HFFc6 (cell line): ENCODE measurements around the gene MTG2. TPM values are rescaled to one million over a fixed set of nuclear protein-coding genes. Genes with fewer than 3 reads are reported as not detected.

Experiments used
- DNase-seq: peaks from one replicate; pipeline ENCODE4 v3.0.0-alpha.2; 2018
- H3K27ac Mint-ChIP-seq: 2 replicates; pipeline ENCODE4 v1.8.0; 2020; ENCODE audit warnings: mild to moderate bottlenecking, mixed read lengths
- H3K27me3 Mint-ChIP-seq: 2 replicates; pipeline ENCODE4 v1.8.0; 2021; ENCODE audit warnings: mild to moderate bottlenecking, moderate library complexity, mixed read lengths; ENCODE audit not compliant: insufficient read depth
- H3K36me3 Mint-ChIP-seq: 2 replicates; pipeline ENCODE4 v1.8.0; 2021; ENCODE audit warnings: low read depth, mixed read lengths
- H3K4me1 Mint-ChIP-seq: 2 replicates; pipeline ENCODE4 v1.8.0; 2020; ENCODE audit warnings: low read depth, mixed read lengths
- H3K4me3 Mint-ChIP-seq: 2 replicates; pipeline ENCODE4 v1.8.0; 2020; ENCODE audit warnings: mild to moderate bottlenecking, moderate library complexity, mixed read lengths
- H3K9me3 Mint-ChIP-seq: 2 replicates; pipeline ENCODE4 v1.8.0; 2020; ENCODE audit warnings: mild to moderate bottlenecking, mixed read lengths
- total RNA-seq, 6 experiments: library from RNA; stranded (reverse); fragmentation: NEBNext Ultra II Directional; extraction: Animal tissue kit (Norgen Biotek cat#: 25700); gene quantifications; 2 replicates in 1 of 6; 3 replicates in 5 of 6; pipeline ENCODE4 v1.2.3, GENCODE V29; 2021
- TF ChIP-seq, protein P1 (sequence below): fragments of 200-600 bp; sonication (generic); IDR thresholded peaks from 2 replicates; pipeline ENCODE4 v1.5.0; 2021; ENCODE audit warnings: antibody characterized with exemption, mild to moderate bottlenecking

Gene MTG2
- total RNA-seq, 6 experiments from 2014 or later, result 27.9 to 33.8 (median 30.2) TPM

DNA sequence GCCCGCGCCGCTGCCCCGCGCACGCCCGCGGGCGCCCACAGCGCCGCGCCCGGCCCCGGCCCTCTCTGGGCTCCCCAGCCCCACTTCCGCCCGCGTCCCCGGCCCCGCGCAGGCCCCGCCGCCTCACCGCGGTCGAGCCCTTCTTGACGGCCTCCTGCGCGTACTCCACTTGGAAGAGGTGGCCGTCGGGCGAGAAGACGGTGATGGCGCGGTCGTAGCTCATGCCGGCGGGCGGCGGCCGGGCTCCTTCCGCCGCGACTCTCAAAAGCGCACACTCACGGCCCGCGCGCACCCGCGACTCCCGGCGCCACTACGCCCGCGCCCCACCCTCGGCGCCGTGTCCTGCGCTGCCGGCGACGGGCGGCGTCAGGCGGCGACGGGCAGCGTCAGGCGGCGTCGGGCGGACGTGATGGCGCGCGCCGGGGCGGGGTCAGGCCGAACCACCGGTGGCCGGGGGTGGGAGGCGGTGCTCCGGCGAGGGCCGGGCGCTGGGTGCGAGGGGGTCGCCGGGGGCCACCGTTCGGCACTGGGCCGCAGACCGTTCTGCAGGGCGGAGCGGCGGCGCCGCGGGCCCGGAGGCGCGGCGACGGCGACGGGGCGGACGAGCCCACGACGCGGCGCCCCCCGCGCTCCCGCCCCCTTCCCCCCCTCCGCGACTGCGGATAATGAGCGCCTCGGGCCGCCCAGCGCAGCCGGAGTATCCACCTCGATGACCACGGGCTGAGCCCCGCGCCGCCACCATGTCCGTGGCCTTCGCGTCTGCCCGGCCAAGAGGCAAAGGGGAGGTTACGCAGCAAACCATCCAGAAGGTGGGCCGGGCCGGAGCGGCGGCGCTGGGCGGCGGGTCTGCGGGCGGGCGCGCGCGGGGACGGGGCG, 39.5 kb upstream of the MTG2 start, which contains the start of the genes PSMA7 and SS18L1:
Gene PSMA7 (minus strand): TSS at position 314 of the 876 bp plus-strand sequence. CDS start 91 bp downstream, at position 223.
Gene SS18L1 (plus strand): TSS at position 689 of the 876 bp plus-strand sequence. CDS start 52 bp downstream, at position 741.
- peaks cover 4% of the 10 kb centered on the region for H3K27me3 Mint-ChIP-seq
- TF ChIP-seq, protein P1, sequence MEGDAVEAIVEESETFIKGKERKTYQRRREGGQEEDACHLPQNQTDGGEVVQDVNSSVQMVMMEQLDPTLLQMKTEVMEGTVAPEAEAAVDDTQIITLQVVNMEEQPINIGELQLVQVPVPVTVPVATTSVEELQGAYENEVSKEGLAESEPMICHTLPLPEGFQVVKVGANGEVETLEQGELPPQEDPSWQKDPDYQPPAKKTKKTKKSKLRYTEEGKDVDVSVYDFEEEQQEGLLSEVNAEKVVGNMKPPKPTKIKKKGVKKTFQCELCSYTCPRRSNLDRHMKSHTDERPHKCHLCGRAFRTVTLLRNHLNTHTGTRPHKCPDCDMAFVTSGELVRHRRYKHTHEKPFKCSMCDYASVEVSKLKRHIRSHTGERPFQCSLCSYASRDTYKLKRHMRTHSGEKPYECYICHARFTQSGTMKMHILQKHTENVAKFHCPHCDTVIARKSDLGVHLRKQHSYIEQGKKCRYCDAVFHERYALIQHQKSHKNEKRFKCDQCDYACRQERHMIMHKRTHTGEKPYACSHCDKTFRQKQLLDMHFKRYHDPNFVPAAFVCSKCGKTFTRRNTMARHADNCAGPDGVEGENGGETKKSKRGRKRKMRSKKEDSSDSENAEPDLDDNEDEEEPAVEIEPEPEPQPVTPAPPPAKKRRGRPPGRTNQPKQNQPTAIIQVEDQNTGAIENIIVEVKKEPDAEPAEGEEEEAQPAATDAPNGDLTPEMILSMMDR, result no peak

DNA sequence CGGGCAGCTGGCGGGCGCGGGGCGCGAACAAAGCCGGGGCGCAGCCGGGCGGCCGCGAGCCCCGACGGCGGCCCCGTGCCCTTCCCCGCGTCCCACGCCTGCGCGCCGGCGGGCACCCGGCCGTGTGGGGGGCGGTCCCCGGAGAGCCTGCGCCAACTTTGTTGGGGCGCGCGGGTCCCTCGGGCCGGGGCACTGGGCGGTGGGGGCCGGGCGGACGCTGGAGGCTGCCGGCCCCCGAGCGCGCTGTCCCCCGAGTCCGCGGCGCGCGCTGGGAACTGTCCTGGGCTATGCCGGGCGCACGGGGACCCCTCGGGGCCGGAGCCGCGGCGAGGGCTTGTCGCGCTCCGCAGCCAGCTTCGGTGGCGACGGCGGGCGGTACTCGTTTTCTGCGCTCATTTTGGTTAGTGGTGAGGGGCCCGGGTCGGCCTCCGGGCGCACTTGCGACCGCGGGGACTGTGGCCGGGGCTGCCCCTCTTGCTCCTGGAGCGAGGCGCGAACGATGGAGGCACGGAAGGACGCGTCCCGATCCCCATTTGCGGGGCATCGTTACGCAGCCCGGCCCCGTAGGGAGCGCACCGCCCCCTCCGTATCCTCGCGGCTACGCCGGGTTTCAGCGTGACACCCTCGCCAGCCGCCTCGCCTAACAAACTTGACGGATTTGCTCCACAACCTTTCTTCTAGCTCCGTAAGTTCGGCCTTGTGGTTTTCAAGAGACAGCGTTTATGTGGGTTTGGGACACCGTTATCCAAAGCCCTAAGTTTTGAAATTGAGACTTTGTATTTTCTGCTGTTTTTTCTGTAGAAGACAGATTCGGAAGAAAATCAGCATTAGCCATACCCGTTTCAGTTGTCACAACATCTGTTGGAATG, 38.6 kb upstream of the MTG2 start:
- Mint-ChIP-seq H3K9me3 (no peaks in the 10 kb centered on the region), H3K27me3 (peaks cover 4% of the 10 kb centered on the region), H3K36me3 (peaks cover 20% of the 10 kb centered on the region), H3K4me3 (peak overlapping the region; percentile 91), H3K27ac (peak overlapping the region; percentile 76), H3K4me1 (peaks cover 41% of the 10 kb centered on the region)
- TF ChIP-seq, protein P1, result peak; percentile 13; the same call in 1 of the 2 replicates
- DNase-seq, result no peak

More for the DNA sequence above, 39.5 kb upstream of the MTG2 start, which contains the start of the genes PSMA7 and SS18L1:
- Mint-ChIP-seq H3K4me3 (peak within 1 kb of the TSS; percentile 91), H3K4me1 (peaks cover 40% of the 10 kb centered on the region), H3K27ac (peak within 1 kb of the TSS; percentile 81), H3K36me3 (peaks cover 29% of the 10 kb centered on the region), H3K9me3 (no peaks in the 10 kb centered on the region)
- peak; percentile 66 for DNase-seq

DNA sequence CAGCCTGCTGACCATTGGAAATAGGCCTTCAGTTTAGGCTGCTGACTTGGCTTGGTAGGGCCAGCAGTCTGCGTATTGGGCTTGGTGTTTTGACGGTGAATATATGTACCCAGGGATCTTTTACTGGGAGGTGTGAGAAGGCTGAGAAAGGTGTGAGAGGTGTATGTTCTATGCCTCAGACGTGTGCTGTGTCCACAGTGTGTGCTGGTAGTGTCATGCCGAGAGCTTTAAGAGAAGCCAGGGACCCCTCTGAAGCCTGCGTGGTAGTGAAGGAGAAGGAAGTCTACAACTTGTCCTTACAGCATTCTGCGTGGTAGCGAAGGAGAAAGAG, 37.2 kb upstream of the MTG2 start:
- Mint-ChIP-seq H3K27ac (no peak overlapping the region), H3K9me3 (no peaks in the 10 kb centered on the region), H3K27me3 (peaks cover 4% of the 10 kb centered on the region), H3K4me3 (no peak overlapping the region; the same call in 1 of the 2 replicates), H3K36me3 (peaks cover 10% of the 10 kb centered on the region), H3K4me1 (peaks cover 40% of the 10 kb centered on the region)
- no peak for DNase-seq
- TF ChIP-seq, protein P1, result no peak

DNA sequence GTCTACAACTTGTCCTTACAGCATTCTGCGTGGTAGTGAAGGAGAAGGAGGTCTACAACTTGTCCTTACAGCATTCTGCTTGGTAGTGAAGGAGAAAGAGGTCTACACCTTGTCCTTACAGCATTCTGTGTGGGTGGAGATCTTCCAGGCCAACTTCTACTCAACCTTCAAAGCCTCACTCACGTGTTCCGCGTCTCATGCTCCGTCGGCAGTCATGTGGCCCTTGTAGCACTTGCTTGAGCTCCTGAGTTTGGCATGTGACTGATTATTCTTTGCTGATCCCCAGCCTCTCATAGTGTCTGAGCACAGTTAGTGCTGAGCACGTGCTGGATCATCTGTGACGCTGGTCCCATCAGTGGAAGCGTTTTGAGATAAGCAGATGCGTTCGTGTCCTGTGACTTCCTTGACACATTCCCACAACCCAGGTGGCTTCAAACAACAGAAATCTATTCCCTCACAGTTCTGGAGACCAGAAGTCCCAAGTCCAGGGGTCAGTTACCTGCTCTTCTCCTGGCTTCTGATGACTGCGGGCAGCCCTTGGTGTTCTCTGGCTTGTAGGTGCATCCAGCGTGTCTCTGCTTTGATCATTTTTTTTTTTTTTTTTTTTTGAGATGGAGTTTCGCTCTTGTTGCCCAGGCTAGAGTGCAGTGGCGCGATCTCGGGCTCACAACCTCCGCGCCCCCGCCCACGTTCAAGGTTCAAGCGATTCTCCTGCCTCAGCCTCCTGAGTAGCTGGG, 36.6 kb upstream of the MTG2 start:
- H3K27me3 Mint-ChIP-seq, result peaks cover 4% of the 10 kb centered on the region
- no peak for DNase-seq
- no peaks in the 10 kb centered on the region for H3K9me3 Mint-ChIP-seq
- H3K4me1 Mint-ChIP-seq, result peaks cover 35% of the 10 kb centered on the region
- peaks cover 7% of the 10 kb centered on the region; the same call in 1 of the 2 replicates for H3K36me3 Mint-ChIP-seq
- TF ChIP-seq, protein P1, result no peak
- no peak overlapping the region for H3K27ac Mint-ChIP-seq
- no peak overlapping the region for H3K4me3 Mint-ChIP-seq

DNA sequence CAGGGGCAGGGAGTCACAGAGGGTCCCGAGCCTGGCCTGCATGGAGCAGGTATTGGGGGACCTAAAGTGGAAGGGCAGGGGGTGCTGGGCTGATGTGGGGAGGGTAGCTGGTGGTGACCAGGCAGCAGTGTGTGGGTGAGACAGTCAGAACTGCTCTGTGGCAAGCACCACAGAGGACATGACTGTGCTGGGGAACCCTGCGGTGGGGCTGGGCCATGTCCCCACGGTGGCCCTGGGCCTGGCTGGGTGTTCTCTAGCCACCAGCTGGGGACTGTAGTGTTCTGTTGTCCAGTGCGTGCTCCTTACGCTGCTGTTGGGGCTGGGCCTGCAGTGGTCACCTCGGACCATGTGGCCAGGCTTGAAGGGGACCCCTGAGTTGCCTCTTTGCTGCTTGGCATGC, 35.7 kb upstream of the MTG2 start:
- H3K4me3 Mint-ChIP-seq, result no peak overlapping the region
- TF ChIP-seq, protein P1, result no peak
- peaks cover 3% of the 10 kb centered on the region for H3K27me3 Mint-ChIP-seq

More for the DNA sequence above, 35.7 kb upstream of the MTG2 start:
- no peaks in the 10 kb centered on the region for H3K9me3 Mint-ChIP-seq
- H3K4me1 Mint-ChIP-seq, result peaks cover 26% of the 10 kb centered on the region
- H3K27ac Mint-ChIP-seq, result no peak overlapping the region
- DNase-seq, result no peak
- H3K36me3 Mint-ChIP-seq, result peaks cover 3% of the 10 kb centered on the region
